Liver (tissue), 9 donors: ENCODE results near the gene MERTK. TPM values are rescaled to one million over a fixed set of nuclear protein-coding genes. Genes with fewer than 3 reads are reported as not detected.

Experiments
- DNase-seq: peaks from one replicate; pipeline ENCODE4 v3.0.0-alpha.2; 2017; ENCODE audit warnings: low spot score
- H3K27ac ChIP-seq, 2 donors: one replicate each; pipeline ENCODE4 v1.7.0; 2013; ENCODE audit warnings: inconsistent platforms in 2 of 2, low read length in 2 of 2, control low read depth in 1 of 2, low read depth in 1 of 2, mild to moderate bottlenecking in 1 of 2
- H3K27me3 ChIP-seq, 4 donors: one replicate each; pipeline versions ENCODE4 v1.6.1 to v1.7.0; 2013; ENCODE audit warnings: low read length in 3 of 4, inconsistent platforms in 1 of 4, mild to moderate bottlenecking in 1 of 4, moderate library complexity in 1 of 4; ENCODE audit not compliant: control insufficient read depth in 4 of 4, insufficient read depth in 4 of 4
- H3K36me3 ChIP-seq, 4 donors: one replicate each; pipeline versions ENCODE4 v1.6.1 to v1.7.0; 2013; ENCODE audit warnings: low read length in 3 of 4, mild to moderate bottlenecking in 3 of 4, low read depth in 1 of 4, moderate library complexity in 1 of 4; ENCODE audit not compliant: control insufficient read depth in 4 of 4, insufficient read depth in 3 of 4
- H3K4me1 ChIP-seq, 4 donors: one replicate each; pipeline versions ENCODE4 v1.6.1 to v1.7.0; 2013; ENCODE audit warnings: low read length in 3 of 4, mild to moderate bottlenecking in 3 of 4, moderate library complexity in 1 of 4; ENCODE audit not compliant: control insufficient read depth in 4 of 4, insufficient read depth in 4 of 4
- H3K4me3 ChIP-seq, 3 donors: one replicate each; pipeline versions ENCODE4 v1.6.1 to v1.7.0; 2013; ENCODE audit warnings: low read length in 3 of 3, control low read depth in 1 of 3, low read depth in 1 of 3, mild to moderate bottlenecking in 1 of 3
- H3K9ac ChIP-seq, 2 donors: one replicate each; pipeline ENCODE4 v1.7.0; 2013; ENCODE audit warnings: low read length in 2 of 2, mild to moderate bottlenecking in 2 of 2, moderate library complexity in 2 of 2, control low read depth in 1 of 2, low read depth in 1 of 2
- H3K9me3 ChIP-seq, 4 donors: one replicate each; pipeline versions ENCODE4 v1.6.1 to v1.7.0; 2013; ENCODE audit warnings: low read length in 3 of 4; ENCODE audit not compliant: control insufficient read depth in 4 of 4
- EGR1 ChIP-seq, 2 donors: IDR thresholded peaks; 2 replicates each; pipeline ENCODE4 v1.6.1; 2016 to 2018; ENCODE audit warnings: antibody characterized with exemption in 2 of 2, low read depth in 2 of 2
- FOXA1 ChIP-seq: IDR thresholded peaks from 2 replicates; pipeline ENCODE4 v1.6.1; 2016; ENCODE audit warnings: antibody characterized with exemption
- FOXA2 ChIP-seq: IDR thresholded peaks from 2 replicates; pipeline ENCODE4 v1.6.1; 2016; ENCODE audit warnings: antibody characterized with exemption
- GABPA ChIP-seq, 2 donors: IDR thresholded peaks in 1 of 2; conservative IDR thresholded peaks in 1 of 2; 2 replicates each; pipeline ENCODE4 v1.6.1; 2016; ENCODE audit warnings: antibody characterized with exemption in 2 of 2, mild to moderate bottlenecking in 1 of 2, moderate library complexity in 1 of 2
- HNF4A ChIP-seq, 2 donors: conservative IDR thresholded peaks; 2 replicates each; pipeline ENCODE4 v1.6.1; 2016; ENCODE audit warnings: antibody characterized with exemption in 2 of 2, mild to moderate bottlenecking in 2 of 2
- HNF4G ChIP-seq: IDR thresholded peaks from 2 replicates; pipeline ENCODE4 v1.6.1; 2016; ENCODE audit warnings: antibody characterized with exemption
- JUND ChIP-seq, 2 donors: IDR thresholded peaks; 2 replicates each; pipeline ENCODE4 v1.6.1; 2016; ENCODE audit warnings: antibody characterized with exemption in 2 of 2
- NR2F2 ChIP-seq: IDR thresholded peaks from 2 replicates; pipeline ENCODE4 v1.6.1; 2016; ENCODE audit warnings: antibody characterized with exemption
- RAD21 ChIP-seq, 2 donors: IDR thresholded peaks; 2 replicates each; pipeline ENCODE4 v1.6.1; 2016; ENCODE audit warnings: antibody characterized with exemption in 2 of 2, mild to moderate bottlenecking in 2 of 2
- RXRA ChIP-seq, 2 donors: IDR thresholded peaks; 2 replicates each; pipeline ENCODE4 v1.6.1; 2017 to 2018; ENCODE audit warnings: antibody characterized with exemption in 2 of 2, mild to moderate bottlenecking in 1 of 2
- TAF1 ChIP-seq: conservative IDR thresholded peaks from 2 replicates; pipeline ENCODE4 v1.6.1; 2016; ENCODE audit warnings: antibody characterized with exemption, mild to moderate bottlenecking
- YY1 ChIP-seq: IDR thresholded peaks from 2 replicates; pipeline ENCODE4 v1.6.1; 2016; ENCODE audit warnings: antibody characterized with exemption, mild to moderate bottlenecking
- WGBS: extraction: QIAGEN DNeasy Blood & Tissue Kit; methylation state at CpG from one replicate; pipeline ENCODE4 v1.1.7; 2013; 5-methylcytosine and 5-hydroxymethylcytosine counted together
- polyA plus RNA-seq, 2 donors: library from polyadenylated mRNA; stranded (reverse) in 1 of 2; unstranded in 1 of 2; fragments of 200-250 nt in 1 of 2; fragments of >200 nt in 1 of 2; fragmentation: Nextera tagmentation in 1 of 2; extraction: Ambion mirVana in 1 of 2; gene quantifications; one replicate each; pipeline versions ENCODE4 v1.2.1 to v1.2.3, GENCODE V29; 2013 to 2015
- total RNA-seq, 2 donors: library from RNA; depleted of rRNA; stranded (reverse); fragments of >200 nt; gene quantifications; one replicate each; pipeline ENCODE4 v1.2.3, GENCODE V29; 2014
- TF ChIP-seq, protein P1 (sequence below): IDR thresholded peaks from 2 replicates; pipeline ENCODE4 v1.6.1; 2016; ENCODE audit warnings: antibody characterized with exemption
- TF ChIP-seq, protein P2 (sequence below): fragments of 150-350 bp; IDR thresholded peaks from 2 replicates; pipeline ENCODE4 v1.5.1; 2017; ENCODE audit warnings: improper control_type of control experiment, low read depth, low read length; ENCODE audit not compliant: missing input control
- TF ChIP-seq, protein P3 (sequence below): IDR thresholded peaks from 2 replicates; pipeline ENCODE4 v1.6.1; 2016; ENCODE audit warnings: antibody characterized with exemption
- donor health status: healthy.
- donor health status: healthy.
- donor health status: healthy.
- donor health status: healthy.
- donor health status: healthy.

MERTK gene
- total and polyA plus RNA-seq, 4 donors, result 6.3 to 34.1 (median 8.2) TPM

DNA sequence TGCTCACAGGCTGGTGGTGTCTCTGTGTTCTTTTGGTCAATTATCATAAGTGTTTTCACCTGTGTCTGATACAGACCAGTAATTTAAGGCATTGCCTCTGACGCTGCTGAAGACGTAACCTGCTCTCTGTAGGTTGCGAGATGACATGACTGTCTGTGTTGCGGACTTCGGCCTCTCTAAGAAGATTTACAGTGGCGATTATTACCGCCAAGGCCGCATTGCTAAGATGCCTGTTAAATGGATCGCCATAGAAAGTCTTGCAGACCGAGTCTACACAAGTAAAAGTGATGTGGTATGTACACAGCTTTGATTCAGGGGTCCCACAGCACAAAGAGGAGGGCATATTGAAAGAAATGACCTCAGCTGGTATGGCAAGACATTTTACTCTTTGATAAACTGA, 122.9 kb downstream of the MERTK start (continued):
- TF ChIP-seq RXRA (IDR thresholded peaks at IDR 0.05), result no peak

DNA sequence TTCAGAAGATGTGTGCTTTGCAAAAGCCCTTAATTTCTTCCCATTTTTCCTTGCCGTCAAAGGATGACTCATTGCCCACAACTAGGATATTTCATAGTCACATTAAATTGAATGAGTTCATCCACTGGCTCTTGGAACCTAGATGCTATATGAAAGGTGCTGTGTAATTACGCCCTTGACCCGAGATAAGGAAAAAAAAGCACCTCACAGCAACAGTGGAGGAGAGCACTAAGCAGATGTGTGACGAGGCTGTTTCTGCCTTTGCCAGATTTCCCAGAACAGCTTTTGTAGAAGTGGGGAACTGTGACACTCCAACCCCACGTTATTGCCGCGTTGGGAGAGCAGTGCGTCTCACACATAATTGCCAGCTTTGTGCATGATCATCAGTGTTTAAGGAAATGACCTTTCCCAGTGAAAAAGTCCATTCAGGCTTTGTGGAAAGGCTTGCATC, 123.4 kb downstream of the MERTK start:
- peaks cover 7 to 27% (median 18%) of the 10 kb centered on the region in 4 donors for H3K36me3 ChIP-seq
- H3K4me3 ChIP-seq, result no peak overlapping the region
- no peaks in the 10 kb centered on the region for H3K27me3 ChIP-seq
- TF ChIP-seq HNF4A (conservative IDR thresholded peaks at IDR 0.05), result no peak
- DNase-seq, result no peak
- 82% methylated on average over 8 of the region's 8 CpGs for WGBS
- H3K9me3 ChIP-seq, result no peaks in the 10 kb centered on the region
- H3K4me1 ChIP-seq, result no peaks in the 10 kb centered on the region
- H3K9ac ChIP-seq, result no peak overlapping the region
- H3K27ac ChIP-seq, result no peak overlapping the region

DNA sequence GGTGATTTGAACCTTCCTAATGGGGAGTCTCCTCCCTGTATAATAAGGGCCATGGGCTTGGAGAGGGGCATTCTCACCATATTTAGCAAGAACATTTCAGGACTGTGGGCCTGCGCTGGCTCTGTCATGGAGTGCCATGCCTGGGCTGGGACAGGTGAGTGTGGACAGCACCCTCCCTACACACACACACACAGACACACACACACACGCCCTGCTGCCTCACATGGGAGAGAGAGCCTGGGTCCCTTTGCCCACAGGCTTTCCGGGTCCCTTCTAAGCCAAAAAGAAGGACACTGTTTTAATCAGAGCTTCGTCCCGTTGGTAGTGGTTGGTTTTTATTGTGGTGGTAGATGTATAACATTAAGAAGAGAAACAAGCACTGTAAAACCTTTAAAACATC, 125.3 kb downstream of the MERTK start:
- TF ChIP-seq GABPA (IDR thresholded peaks at IDR 0.05 in 1 of 2, conservative IDR thresholded peaks at IDR 0.05 in 1 of 2), result no peak
- no peak for TF ChIP-seq NR2F2
- H3K4me3 ChIP-seq, result no peak overlapping the region
- no peaks in the 10 kb centered on the region for H3K27me3 ChIP-seq
- H3K36me3 ChIP-seq, result peaks cover 7 to 27% (median 19%) of the 10 kb centered on the region in 4 donors
- WGBS, result 97% methylated on average over 5 of the region's 5 CpGs
- no peak for DNase-seq
- H3K9ac ChIP-seq, result no peak overlapping the region
- no peaks in the 10 kb centered on the region for H3K9me3 ChIP-seq
- H3K27ac ChIP-seq, result no peak overlapping the region
- no peaks in the 10 kb centered on the region for H3K4me1 ChIP-seq

DNA sequence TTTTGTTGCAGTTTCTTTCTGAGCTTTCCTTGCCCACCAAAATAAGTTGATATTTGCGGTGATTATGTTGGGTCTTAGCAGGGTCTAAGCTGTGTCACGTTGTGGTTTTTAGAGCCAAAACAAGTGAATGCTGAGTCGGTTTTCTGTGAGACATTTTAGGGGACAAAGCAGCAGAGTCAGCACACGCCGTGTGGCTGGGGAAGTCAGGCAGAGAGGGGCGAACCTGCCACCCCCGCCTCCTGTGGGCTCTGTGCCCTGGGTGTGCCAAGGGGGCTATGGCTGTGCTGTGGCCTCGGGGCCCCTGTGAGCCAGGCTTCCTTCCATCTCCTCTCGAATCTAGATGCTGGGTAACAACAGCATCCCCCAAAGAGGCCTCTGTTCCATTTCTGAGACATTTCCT, 125.8 kb downstream of the MERTK start:
- WGBS, result 78% methylated on average over 9 of the region's 9 CpGs
- peaks cover 7 to 27% (median 19%) of the 10 kb centered on the region in 4 donors for H3K36me3 ChIP-seq
- DNase-seq, result no peak
- no peak overlapping the region for H3K9ac ChIP-seq
- no peaks in the 10 kb centered on the region for H3K27me3 ChIP-seq
- no peaks in the 10 kb centered on the region for H3K9me3 ChIP-seq
- no peaks in the 10 kb centered on the region for H3K4me1 ChIP-seq
- no peak overlapping the region for H3K4me3 ChIP-seq
- H3K27ac ChIP-seq, result no peak overlapping the region
- TF ChIP-seq, protein P1, sequence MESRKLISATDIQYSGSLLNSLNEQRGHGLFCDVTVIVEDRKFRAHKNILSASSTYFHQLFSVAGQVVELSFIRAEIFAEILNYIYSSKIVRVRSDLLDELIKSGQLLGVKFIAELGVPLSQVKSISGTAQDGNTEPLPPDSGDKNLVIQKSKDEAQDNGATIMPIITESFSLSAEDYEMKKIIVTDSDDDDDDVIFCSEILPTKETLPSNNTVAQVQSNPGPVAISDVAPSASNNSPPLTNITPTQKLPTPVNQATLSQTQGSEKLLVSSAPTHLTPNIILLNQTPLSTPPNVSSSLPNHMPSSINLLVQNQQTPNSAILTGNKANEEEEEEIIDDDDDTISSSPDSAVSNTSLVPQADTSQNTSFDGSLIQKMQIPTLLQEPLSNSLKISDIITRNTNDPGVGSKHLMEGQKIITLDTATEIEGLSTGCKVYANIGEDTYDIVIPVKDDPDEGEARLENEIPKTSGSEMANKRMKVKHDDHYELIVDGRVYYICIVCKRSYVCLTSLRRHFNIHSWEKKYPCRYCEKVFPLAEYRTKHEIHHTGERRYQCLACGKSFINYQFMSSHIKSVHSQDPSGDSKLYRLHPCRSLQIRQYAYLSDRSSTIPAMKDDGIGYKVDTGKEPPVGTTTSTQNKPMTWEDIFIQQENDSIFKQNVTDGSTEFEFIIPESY, result no peak
- no peak for TF ChIP-seq HNF4G
- TF ChIP-seq YY1, result no peak
- TF ChIP-seq FOXA2, result no peak
- no peak for TF ChIP-seq TAF1
- TF ChIP-seq RAD21 (IDR thresholded peaks at IDR 0.05), result no peak
- TF ChIP-seq, protein P2, sequence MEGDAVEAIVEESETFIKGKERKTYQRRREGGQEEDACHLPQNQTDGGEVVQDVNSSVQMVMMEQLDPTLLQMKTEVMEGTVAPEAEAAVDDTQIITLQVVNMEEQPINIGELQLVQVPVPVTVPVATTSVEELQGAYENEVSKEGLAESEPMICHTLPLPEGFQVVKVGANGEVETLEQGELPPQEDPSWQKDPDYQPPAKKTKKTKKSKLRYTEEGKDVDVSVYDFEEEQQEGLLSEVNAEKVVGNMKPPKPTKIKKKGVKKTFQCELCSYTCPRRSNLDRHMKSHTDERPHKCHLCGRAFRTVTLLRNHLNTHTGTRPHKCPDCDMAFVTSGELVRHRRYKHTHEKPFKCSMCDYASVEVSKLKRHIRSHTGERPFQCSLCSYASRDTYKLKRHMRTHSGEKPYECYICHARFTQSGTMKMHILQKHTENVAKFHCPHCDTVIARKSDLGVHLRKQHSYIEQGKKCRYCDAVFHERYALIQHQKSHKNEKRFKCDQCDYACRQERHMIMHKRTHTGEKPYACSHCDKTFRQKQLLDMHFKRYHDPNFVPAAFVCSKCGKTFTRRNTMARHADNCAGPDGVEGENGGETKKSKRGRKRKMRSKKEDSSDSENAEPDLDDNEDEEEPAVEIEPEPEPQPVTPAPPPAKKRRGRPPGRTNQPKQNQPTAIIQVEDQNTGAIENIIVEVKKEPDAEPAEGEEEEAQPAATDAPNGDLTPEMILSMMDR, result no peak
- no peak for TF ChIP-seq NR2F2
- no peak for TF ChIP-seq GABPA (IDR thresholded peaks at IDR 0.05 in 1 of 2, conservative IDR thresholded peaks at IDR 0.05 in 1 of 2)
- no peak for TF ChIP-seq EGR1 (IDR thresholded peaks at IDR 0.05; ENCODE audit: low read depth in 2 of 2)
- TF ChIP-seq, protein P3, sequence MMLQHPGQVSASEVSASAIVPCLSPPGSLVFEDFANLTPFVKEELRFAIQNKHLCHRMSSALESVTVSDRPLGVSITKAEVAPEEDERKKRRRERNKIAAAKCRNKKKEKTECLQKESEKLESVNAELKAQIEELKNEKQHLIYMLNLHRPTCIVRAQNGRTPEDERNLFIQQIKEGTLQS, result no peak
- TF ChIP-seq JUND (IDR thresholded peaks at IDR 0.05), result no peak
- TF ChIP-seq FOXA1, result no peak
